NOMO-1 (cell line): Measurements from ENCODE around the gene REV3L.
"Not testable (repeated sequence)": the region's sequence is repeated elsewhere in the genome, so short reads cannot be mapped to it uniquely, and the experiment has no call there.

ENCODE experiments used
- DNase-seq, 2 experiments: peaks; one replicate each; lab custom pipeline; 2025; ENCODE audit not compliant: unreplicated experiment in 2 of 2; lab: John Stamatoyannopoulos, UW

REV3L gene

GRCh38 chr6:111381728-111382127 is 101.3 kb downstream of the REV3L start:
- DNase-seq = no peak

GRCh38 chr6:111381123-111381522 is 101.9 kb downstream of the REV3L start:
- DNase-seq = no peak

- no peak for DNase-seq
Measured at GRCh38 chr6:111379831-111380230, 103.2 kb downstream of the REV3L start.

- DNase-seq = no peak
Measured at GRCh38 chr6:111379302-111379701, 103.7 kb downstream of the REV3L start.

GRCh38 chr6:111377558-111378120 is 105.4 kb downstream of the REV3L start:
- no peak for DNase-seq

- no peak for DNase-seq
Measured at GRCh38 chr6:111367393-111368088, 115.5 kb downstream of the REV3L start.

- DNase-seq = no peak
Measured at GRCh38 chr6:111361648-111362047, 121.4 kb downstream of the REV3L start.

GRCh38 chr6:111358454-111358853 is 124.6 kb downstream of the REV3L start:
- DNase-seq = no peak

- no peak for DNase-seq
Measured at GRCh38 chr6:111357705-111358104, 125.3 kb downstream of the REV3L start.

- DNase-seq = no peak
Measured at GRCh38 chr6:111356551-111356950, 126.5 kb downstream of the REV3L start.

GRCh38 chr6:111354758-111355555 is 128.1 kb downstream of the REV3L start:
- DNase-seq = no peak

- no peak for DNase-seq
Measured at GRCh38 chr6:111353912-111354462, 129.0 kb downstream of the REV3L start.

GRCh38 chr6:111347589-111347988 is 135.4 kb downstream of the REV3L start:
- no peak for DNase-seq

GRCh38 chr6:111342913-111343312 is 140.1 kb downstream of the REV3L start:
- no peak for DNase-seq

- no peak for DNase-seq
Measured at GRCh38 chr6:111339294-111339693, 143.7 kb downstream of the REV3L start.

GRCh38 chr6:111338843-111339242 is 144.2 kb downstream of the REV3L start:
- no peak for DNase-seq

GRCh38 chr6:111337829-111338236 is 145.2 kb downstream of the REV3L start:
- no peak for DNase-seq

- DNase-seq = no peak
Measured at GRCh38 chr6:111329882-111330633, 153.0 kb downstream of the REV3L start.

- no peak for DNase-seq
Measured at GRCh38 chr6:111326563-111326962, 156.5 kb downstream of the REV3L start.

- no peak for DNase-seq
Measured at GRCh38 chr6:111322145-111322544, 160.9 kb downstream of the REV3L start.

GRCh38 chr6:111307950-111308349 is 175.1 kb downstream of the REV3L start:
- not testable (repeated sequence) for DNase-seq
